ENCODE measurements around the gene SNX6.

The SNX6 gene

GRCh38 chr14:34629657-34630529 lies at the start of gene SNX6:
Gene SNX6 (minus strand): TSS chr14:34630148. CDS start chr14:34630116, 32 bp downstream.
- Histone ChIP-seq H3K4me1 (ENCODE audit: control insufficient read depth, insufficient read depth, low read length, unreplicated experiment) (peaks cover 12% of the 10 kb centered on the region), H3K4me3 (ENCODE audit: low read depth, low read length) (peak within 1 kb of the TSS; percentile 98), H2AFZ (ENCODE audit: low read length, unreplicated experiment) (peak within 1 kb of the TSS; percentile 99), H3K27me3 (ENCODE audit: insufficient read depth, low read length) (no peaks in the 10 kb centered on the region), H3K27ac (ENCODE audit: low read depth, low read length) (peak within 1 kb of the TSS; percentile 78), H3K79me2 (ENCODE audit: control insufficient read depth, insufficient read depth, low read length, unreplicated experiment) (peaks cover 49% of the 10 kb centered on the region), H3K36me3 (ENCODE audit: insufficient read depth, low read length) (peaks cover 17% of the 10 kb centered on the region)

- no peak overlapping the region for H2AFZ ChIP-seq (ENCODE audit: low read length, unreplicated experiment)
- H3K4me3 ChIP-seq (ENCODE audit: low read depth, low read length): no peak overlapping the region
- no peaks in the 10 kb centered on the region for H3K27me3 ChIP-seq (ENCODE audit: insufficient read depth, low read length)
- H3K4me1 ChIP-seq (ENCODE audit: control insufficient read depth, insufficient read depth, low read length, unreplicated experiment): peaks cover 11% of the 10 kb centered on the region
- H3K36me3 ChIP-seq (ENCODE audit: insufficient read depth, low read length): no peaks in the 10 kb centered on the region
- no peaks in the 10 kb centered on the region for H3K79me2 ChIP-seq (ENCODE audit: control insufficient read depth, insufficient read depth, low read length, unreplicated experiment)
- H3K27ac ChIP-seq (ENCODE audit: low read depth, low read length): no peak overlapping the region
Observed at GRCh38 chr14:34678735-34679134, 48.8 kb upstream of the SNX6 start.

- H3K27ac ChIP-seq (ENCODE audit: low read depth, low read length): peak overlapping the region; percentile 32
- H2AFZ ChIP-seq (ENCODE audit: low read length, unreplicated experiment): peak overlapping the region; percentile 30
Observed at GRCh38 chr14:34678306-34678705, 48.4 kb upstream of the SNX6 start.

GRCh38 chr14:34676516-34677211 lies 46.7 kb upstream of the SNX6 start:
- H3K4me1 ChIP-seq (ENCODE audit: control insufficient read depth, insufficient read depth, low read length, unreplicated experiment): peaks cover 11% of the 10 kb centered on the region
- no peak overlapping the region for H2AFZ ChIP-seq (ENCODE audit: low read length, unreplicated experiment)
- no peak overlapping the region for H3K27ac ChIP-seq (ENCODE audit: low read depth, low read length)
- H3K27me3 ChIP-seq (ENCODE audit: insufficient read depth, low read length): no peaks in the 10 kb centered on the region
- no peak overlapping the region for H3K4me3 ChIP-seq (ENCODE audit: low read depth, low read length)
- no peaks in the 10 kb centered on the region for H3K36me3 ChIP-seq (ENCODE audit: insufficient read depth, low read length)
- no peaks in the 10 kb centered on the region for H3K79me2 ChIP-seq (ENCODE audit: control insufficient read depth, insufficient read depth, low read length, unreplicated experiment)

More at GRCh38 chr14:34678306-34678705, 48.4 kb upstream of the SNX6 start:
- Histone ChIP-seq H3K4me1 (ENCODE audit: control insufficient read depth, insufficient read depth, low read length, unreplicated experiment) (peaks cover 11% of the 10 kb centered on the region), H3K27me3 (ENCODE audit: insufficient read depth, low read length) (no peaks in the 10 kb centered on the region), H3K36me3 (ENCODE audit: insufficient read depth, low read length) (no peaks in the 10 kb centered on the region), H3K4me3 (ENCODE audit: low read depth, low read length) (no peak overlapping the region), H3K79me2 (ENCODE audit: control insufficient read depth, insufficient read depth, low read length, unreplicated experiment) (no peaks in the 10 kb centered on the region)

- H3K79me2 ChIP-seq (ENCODE audit: control insufficient read depth, insufficient read depth, low read length, unreplicated experiment): no peaks in the 10 kb centered on the region
Observed at GRCh38 chr14:34673702-34674101, 43.8 kb upstream of the SNX6 start.

DNA sequence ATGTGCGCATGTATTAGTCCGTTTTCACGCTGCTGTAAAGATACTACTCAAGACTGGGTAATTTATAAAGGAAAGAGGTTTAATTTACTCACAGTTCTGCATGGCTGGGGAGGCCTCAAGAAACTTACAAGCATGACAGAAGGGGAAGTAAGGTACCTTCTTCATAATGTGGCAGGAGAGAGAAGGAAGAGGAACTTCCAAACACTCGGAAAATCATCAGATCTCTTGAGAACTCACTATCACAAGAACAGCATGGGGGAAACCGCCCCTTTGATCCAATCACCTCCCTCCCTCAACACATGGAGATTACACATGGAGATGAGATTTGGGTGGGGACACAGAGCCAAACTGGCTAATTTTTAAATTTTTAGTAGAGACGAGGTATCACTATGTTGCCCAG lies 41.8 kb upstream of the SNX6 start:
- Histone ChIP-seq H3K27me3 (ENCODE audit: insufficient read depth, low read length) (no peaks in the 10 kb centered on the region), H3K4me1 (ENCODE audit: control insufficient read depth, insufficient read depth, low read length, unreplicated experiment) (peaks cover 7% of the 10 kb centered on the region), H2AFZ (ENCODE audit: low read length, unreplicated experiment) (no peak overlapping the region), H3K27ac (ENCODE audit: low read depth, low read length) (no peak overlapping the region), H3K36me3 (ENCODE audit: insufficient read depth, low read length) (no peaks in the 10 kb centered on the region), H3K4me3 (ENCODE audit: low read depth, low read length) (no peak overlapping the region), H3K79me2 (ENCODE audit: control insufficient read depth, insufficient read depth, low read length, unreplicated experiment) (no peaks in the 10 kb centered on the region)

More at GRCh38 chr14:34673702-34674101, 43.8 kb upstream of the SNX6 start:
- H3K36me3 ChIP-seq (ENCODE audit: insufficient read depth, low read length): no peaks in the 10 kb centered on the region
- H3K4me3 ChIP-seq (ENCODE audit: low read depth, low read length): no peak overlapping the region
- no peak overlapping the region for H2AFZ ChIP-seq (ENCODE audit: low read length, unreplicated experiment)
- peaks cover 11% of the 10 kb centered on the region for H3K4me1 ChIP-seq (ENCODE audit: control insufficient read depth, insufficient read depth, low read length, unreplicated experiment)
- H3K27me3 ChIP-seq (ENCODE audit: insufficient read depth, low read length): no peaks in the 10 kb centered on the region
- H3K27ac ChIP-seq (ENCODE audit: low read depth, low read length): no peak overlapping the region

- Histone ChIP-seq H3K4me3 (ENCODE audit: low read depth, low read length) (no peak overlapping the region), H3K36me3 (ENCODE audit: insufficient read depth, low read length) (no peaks in the 10 kb centered on the region), H2AFZ (ENCODE audit: low read length, unreplicated experiment) (peak overlapping the region; percentile 39), H3K4me1 (ENCODE audit: control insufficient read depth, insufficient read depth, low read length, unreplicated experiment) (peaks cover 26% of the 10 kb centered on the region), H3K27me3 (ENCODE audit: insufficient read depth, low read length) (no peaks in the 10 kb centered on the region), H3K79me2 (ENCODE audit: control insufficient read depth, insufficient read depth, low read length, unreplicated experiment) (no peaks in the 10 kb centered on the region), H3K27ac (ENCODE audit: low read depth, low read length) (no peak overlapping the region)
Observed at GRCh38 chr14:34668111-34668510, 38.2 kb upstream of the SNX6 start.

- no peaks in the 10 kb centered on the region for H3K79me2 ChIP-seq (ENCODE audit: control insufficient read depth, insufficient read depth, low read length, unreplicated experiment)
- H3K4me1 ChIP-seq (ENCODE audit: control insufficient read depth, insufficient read depth, low read length, unreplicated experiment): peaks cover 26% of the 10 kb centered on the region
- no peaks in the 10 kb centered on the region for H3K27me3 ChIP-seq (ENCODE audit: insufficient read depth, low read length)
- H2AFZ ChIP-seq (ENCODE audit: low read length, unreplicated experiment): no peak overlapping the region
- no peaks in the 10 kb centered on the region for H3K36me3 ChIP-seq (ENCODE audit: insufficient read depth, low read length)
- H3K27ac ChIP-seq (ENCODE audit: low read depth, low read length): no peak overlapping the region
- H3K4me3 ChIP-seq (ENCODE audit: low read depth, low read length): no peak overlapping the region
Observed at GRCh38 chr14:34667007-34667406, 37.1 kb upstream of the SNX6 start.

GRCh38 chr14:34665785-34666435 lies 36.0 kb upstream of the SNX6 start:
- Histone ChIP-seq H3K4me3 (ENCODE audit: low read depth, low read length) (peak overlapping the region; percentile 0; the same call in 1 of the 2 replicates), H3K4me1 (ENCODE audit: control insufficient read depth, insufficient read depth, low read length, unreplicated experiment) (peaks cover 26% of the 10 kb centered on the region), H3K36me3 (ENCODE audit: insufficient read depth, low read length) (no peaks in the 10 kb centered on the region), H3K27me3 (ENCODE audit: insufficient read depth, low read length) (no peaks in the 10 kb centered on the region), H3K79me2 (ENCODE audit: control insufficient read depth, insufficient read depth, low read length, unreplicated experiment) (no peaks in the 10 kb centered on the region), H2AFZ (ENCODE audit: low read length, unreplicated experiment) (peak overlapping the region; percentile 51), H3K27ac (ENCODE audit: low read depth, low read length) (peak overlapping the region; percentile 81)

DNA sequence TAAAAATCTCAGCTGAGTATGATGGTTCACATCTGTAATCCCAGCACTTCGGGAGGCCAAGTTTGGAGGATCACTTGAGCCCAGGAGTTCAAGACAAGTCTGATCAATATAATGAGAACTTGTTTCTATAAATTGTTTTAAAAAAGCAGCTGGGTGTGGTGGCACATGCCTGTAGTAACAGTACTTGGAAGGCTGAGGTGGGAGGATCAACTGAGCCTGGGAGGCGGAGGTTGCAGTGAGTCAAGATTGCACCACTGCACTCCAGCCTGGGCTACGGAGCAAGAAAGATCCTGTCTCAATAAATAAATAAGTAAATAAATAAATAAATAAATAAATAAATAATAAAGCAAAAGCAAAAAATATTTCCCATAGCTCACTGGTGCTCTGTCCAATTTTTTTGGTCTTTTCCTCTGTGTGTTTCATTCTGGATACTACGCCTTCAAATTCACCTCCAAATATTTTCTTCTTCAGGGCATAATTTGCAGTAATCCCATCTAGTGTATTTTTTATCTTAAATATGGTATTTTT lies 32.7 kb upstream of the SNX6 start:
- H3K79me2 ChIP-seq (ENCODE audit: control insufficient read depth, insufficient read depth, low read length, unreplicated experiment): no peaks in the 10 kb centered on the region
- no peak overlapping the region for H3K4me3 ChIP-seq (ENCODE audit: low read depth, low read length)
- no peaks in the 10 kb centered on the region for H3K27me3 ChIP-seq (ENCODE audit: insufficient read depth, low read length)
- H3K27ac ChIP-seq (ENCODE audit: low read depth, low read length): no peak overlapping the region
- no peak overlapping the region for H2AFZ ChIP-seq (ENCODE audit: low read length, unreplicated experiment)
- H3K36me3 ChIP-seq (ENCODE audit: insufficient read depth, low read length): no peaks in the 10 kb centered on the region
- H3K4me1 ChIP-seq (ENCODE audit: control insufficient read depth, insufficient read depth, low read length, unreplicated experiment): peaks cover 19% of the 10 kb centered on the region
